ENCODE measurements around the gene PACRG.

The PACRG gene

DNA sequence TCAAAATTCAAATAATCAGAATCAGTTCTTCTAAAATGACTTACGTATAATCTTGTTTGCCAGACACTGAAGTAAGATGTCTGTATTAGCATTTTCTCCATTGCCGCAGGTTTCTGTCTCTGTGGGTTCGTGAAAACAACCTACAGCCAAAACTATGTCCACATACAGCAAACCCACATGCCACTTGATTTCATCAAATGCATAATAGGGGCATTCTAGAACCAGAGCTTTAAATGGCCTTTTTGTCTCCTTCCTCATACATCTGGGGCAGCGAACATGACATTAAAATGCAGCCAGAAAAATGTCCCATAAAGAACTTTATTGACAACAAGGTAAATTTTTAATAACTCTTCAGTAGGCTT is 596.5 kb downstream of the PACRG start:
- no peak for DNase-seq

DNA sequence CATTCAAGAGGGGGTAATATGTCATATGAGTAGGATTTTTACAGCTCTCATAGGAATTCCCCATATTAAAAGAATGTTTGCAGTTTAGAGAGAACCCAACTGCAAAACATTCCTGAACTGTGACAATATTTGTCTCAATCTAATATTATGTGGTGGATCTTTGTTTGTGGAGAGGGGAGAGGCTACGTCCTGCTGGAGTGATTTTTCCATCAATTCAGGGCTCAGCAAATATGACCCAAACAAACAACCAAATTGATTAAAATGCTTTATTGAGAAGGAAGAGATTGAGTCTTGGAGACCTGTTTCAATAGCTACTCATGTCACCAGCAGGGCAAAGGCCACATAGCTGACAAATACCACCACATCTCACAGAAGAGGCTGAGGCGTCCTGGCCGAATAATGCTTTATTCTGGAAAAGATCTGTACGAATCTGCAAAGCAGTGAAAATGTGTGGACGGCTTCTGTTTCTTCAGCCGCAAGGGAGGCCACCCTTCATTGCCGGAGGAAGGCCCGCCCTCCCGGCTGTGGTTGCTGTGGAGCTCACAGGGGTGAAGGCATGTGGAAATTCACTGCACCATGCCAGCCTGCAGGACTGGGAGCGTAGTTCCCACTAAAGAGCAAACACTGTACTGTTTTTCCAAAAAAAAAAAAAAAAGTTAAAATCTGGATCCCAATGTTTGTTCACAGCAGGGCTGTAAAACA is 597.1 kb downstream of the PACRG start:
- peak; percentile 25 for DNase-seq

DNA sequence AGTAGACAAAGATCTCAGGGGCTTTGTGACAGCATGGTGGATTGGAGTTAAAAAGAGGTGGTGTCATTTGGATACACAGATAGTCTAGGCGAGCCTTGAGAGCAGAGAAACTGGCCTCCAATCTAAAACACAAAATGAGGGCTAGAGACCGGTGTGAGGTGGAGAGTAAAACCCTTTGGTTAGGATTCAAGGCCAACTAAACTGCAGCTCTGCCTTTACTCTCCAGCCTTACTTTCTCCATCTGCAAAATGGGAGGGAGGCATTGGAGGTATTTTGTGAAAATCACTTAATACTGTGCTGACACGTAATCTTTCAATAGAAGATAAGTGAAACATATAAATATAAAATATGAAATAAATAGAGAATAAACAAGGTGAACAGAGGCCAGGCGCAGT is 597.6 kb downstream of the PACRG start:
- no peak for DNase-seq

DNA sequence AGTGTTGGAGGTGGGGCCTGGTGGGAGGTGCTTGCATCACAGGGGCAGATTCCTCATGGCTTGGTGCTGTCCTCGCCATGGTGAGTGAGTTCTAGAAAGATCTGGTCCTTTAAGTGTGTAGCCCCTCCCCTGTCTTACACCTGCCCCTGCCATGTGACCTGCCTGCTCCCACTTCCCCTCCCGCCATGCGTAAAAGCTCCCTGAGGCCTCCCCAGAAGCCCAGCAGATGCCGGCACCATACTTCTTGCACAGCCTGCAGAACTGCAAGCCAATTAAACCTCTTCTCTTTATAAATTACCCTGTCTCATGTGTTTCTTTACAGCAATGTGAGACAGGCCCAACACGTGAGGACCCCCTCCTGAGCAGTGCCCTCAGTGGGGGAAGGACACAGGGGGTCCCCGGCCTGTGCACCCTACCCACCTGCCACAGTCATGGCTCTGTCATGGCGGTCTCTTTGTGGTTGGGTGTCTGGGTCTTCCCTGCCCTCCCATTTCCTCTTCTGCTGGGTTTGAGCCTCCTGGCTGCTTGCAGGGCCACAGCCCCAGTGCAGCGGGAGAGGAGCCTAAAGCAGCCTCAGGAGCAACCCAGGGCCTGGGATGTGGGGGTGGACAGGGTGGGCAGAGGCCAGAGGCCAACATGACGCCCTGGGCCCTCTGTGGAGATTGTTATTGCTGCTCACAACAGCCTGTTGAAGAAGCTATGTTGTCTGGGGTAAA is 599.5 kb downstream of the PACRG start:
- DNase-seq, result no peak

DNA sequence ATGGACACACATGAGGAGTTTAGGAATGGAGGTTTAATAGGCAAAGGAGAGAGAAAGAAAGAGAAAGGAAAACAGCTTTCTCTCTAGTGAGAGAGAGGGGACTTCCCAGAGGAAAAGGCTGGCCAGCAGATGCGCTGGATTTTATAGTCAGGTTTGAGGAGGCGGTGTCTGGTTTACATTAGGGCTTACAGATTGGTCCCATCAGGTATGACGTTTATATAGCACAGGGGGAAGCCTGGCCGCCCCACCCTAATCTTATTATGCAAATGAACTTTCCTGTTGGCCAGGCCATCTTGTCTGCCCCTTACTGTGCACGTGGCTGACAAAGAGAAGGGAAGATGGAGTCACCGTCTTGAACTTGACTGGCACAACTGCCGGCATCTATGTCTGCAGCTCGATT is 600.1 kb downstream of the PACRG start:
- DNase-seq, result no peak

DNA sequence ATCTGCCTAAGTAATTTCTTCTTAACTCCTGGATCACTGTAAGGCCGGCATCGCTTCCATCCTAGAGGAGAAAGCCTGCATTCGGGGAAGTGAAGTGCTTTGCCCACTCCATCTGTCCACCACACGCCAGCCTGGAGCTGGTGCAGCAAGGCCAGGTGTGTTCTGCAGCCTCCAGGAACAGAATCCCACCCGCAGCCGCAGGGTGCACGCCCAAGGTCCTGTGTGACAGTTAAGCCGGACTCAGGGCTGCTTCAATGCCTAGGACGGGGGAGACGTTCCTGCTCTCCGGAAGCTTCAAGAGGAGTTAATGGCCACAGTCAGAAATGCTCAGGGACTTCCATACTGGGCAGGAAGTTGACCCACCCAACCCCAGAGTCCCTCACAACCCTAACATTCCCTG is 600.6 kb downstream of the PACRG start:
- no peak for DNase-seq

DNA sequence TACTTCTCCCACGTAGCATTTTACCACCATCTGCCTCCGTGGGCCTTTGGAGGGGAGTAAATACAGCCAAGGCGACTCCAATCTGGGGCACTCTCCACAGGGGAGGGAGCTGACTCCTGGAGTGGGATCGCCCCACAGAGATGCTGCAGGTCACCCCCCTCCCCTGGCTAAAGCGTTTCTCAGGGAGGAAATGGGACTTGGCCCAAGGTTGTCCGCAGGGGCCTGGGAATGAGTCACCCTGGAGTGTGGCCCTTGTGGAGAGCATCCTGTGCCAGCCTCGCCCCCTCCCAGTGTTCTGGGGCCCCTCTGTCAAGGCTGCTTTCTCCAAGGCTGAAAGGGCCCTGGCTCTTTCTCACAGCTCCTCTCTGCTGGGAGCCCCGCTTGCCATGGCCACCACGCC is 602.2 kb downstream of the PACRG start:
- no peak for DNase-seq

DNA sequence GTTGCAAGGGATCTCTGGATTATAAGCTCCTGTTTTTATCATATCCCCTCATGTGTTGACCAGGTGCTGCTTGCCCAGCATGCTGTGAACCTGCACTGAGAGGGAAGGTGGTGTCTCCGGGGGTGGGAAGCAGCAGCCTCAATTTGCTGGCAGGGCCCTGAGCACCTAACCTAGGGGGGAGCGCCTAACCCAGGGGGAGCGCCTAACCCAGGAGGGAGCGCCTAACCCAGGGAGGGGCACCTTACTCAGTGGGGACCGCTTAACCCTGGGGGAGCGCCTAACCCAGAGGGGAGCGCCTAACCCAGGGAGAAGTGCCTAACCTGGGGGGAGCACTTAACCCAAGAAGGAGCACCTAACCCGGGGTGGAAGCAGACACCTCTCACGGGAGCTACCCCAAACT is 603.5 kb downstream of the PACRG start:
- DNase-seq, result no peak

DNA sequence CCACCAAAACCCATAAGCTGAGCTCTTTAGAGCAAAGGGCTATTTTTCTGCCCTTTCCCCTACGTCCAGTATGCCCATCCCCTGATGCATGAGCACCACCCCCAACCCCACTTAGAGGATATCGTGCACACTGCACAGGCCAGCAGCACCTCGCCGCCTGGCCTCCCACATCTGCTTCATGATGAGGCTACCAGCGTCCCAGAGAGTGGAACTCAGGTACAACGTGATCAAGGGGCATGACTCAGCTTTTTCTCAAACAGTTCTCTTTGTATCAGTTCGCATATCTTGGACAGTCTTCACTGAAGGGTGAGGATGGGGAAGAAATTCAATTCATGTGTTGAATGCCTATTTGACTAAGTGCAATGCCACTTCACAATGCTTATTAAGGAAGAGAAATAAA is 604.8 kb downstream of the PACRG start:
- no peak for DNase-seq

DNA sequence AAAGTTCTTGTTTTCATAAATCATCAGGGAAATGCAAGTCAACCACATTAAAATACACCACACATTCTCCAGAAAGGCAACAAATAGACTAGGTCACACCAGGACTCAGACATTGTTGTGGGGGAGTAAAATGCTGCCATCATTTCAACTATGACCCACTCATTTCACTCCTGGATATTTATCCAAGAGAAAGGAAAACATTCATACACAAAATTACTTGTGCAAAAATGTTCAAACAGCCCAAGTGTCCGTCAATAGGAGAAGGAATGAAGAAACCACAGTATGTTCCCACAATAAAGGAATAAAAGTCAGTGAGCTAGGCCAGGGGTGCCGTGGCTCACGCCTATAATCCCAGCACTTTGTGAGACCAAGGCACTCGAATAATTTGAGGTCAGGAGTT is 605.3 kb downstream of the PACRG start:
- no peak for DNase-seq

DNA sequence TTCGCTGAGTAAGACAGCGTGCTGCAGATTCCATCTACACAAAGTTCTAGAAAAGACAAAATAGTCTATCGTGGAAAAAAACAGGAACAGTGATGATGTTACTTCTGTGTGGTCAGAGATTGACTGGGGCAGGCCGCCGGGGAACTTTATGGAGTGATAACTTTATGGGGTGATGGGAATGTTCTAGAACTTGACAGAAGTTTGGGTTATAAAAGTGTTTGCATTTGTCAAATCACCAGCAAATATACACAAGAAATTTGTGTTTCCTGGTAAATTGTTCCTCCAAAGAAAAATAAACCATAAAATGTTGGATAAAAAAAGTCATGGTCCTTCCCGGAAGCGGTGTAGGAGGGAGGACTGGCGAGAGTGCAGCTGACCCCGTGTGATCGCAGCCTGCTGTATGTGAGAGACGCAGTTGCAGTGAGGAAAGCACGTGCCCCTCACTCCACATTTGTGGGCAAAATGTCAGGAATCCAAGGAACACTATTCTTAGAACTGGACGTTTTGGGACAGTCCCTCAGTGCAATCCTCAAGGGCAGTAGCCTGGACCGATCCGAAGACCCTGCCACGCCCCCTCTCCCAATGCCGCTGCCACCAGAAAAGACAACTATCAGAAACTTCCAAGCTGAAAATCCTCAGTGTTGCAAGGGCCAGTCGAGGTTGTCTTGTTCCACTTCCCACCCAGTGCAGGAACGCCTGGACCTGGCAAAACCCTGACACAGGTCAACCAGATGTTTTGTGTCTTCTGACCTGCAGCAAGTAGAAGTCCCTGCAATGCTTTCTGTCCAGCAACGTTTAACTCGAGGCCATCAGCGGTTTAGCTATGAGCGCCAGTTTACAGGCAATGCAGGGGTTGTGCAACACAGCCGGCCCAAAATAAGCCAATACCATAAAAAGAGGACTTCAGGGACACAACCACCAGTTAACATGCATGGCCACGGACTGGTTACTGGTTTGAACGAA is 606.2 kb downstream of the PACRG start:
- DNase-seq, result no peak

DNA sequence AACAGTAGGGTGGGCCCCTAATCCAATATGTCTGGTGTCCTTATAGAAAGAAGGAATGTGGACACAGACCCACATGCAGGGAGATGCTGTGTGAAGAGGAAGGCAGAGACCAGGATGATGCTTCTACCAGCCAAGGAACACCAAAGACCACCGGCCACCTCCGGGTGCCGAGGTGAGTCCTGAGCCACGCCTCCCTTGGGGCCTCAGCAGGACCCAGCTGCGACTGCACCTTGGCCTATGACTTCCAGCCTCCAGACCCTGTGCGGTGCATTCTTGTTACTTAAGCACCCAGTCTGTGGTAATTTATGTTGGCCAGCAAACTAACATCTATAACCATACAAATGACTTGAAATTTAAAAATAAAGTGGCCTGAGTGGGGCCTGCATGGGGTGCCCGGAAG is 607.3 kb downstream of the PACRG start:
- DNase-seq, result no peak

DNA sequence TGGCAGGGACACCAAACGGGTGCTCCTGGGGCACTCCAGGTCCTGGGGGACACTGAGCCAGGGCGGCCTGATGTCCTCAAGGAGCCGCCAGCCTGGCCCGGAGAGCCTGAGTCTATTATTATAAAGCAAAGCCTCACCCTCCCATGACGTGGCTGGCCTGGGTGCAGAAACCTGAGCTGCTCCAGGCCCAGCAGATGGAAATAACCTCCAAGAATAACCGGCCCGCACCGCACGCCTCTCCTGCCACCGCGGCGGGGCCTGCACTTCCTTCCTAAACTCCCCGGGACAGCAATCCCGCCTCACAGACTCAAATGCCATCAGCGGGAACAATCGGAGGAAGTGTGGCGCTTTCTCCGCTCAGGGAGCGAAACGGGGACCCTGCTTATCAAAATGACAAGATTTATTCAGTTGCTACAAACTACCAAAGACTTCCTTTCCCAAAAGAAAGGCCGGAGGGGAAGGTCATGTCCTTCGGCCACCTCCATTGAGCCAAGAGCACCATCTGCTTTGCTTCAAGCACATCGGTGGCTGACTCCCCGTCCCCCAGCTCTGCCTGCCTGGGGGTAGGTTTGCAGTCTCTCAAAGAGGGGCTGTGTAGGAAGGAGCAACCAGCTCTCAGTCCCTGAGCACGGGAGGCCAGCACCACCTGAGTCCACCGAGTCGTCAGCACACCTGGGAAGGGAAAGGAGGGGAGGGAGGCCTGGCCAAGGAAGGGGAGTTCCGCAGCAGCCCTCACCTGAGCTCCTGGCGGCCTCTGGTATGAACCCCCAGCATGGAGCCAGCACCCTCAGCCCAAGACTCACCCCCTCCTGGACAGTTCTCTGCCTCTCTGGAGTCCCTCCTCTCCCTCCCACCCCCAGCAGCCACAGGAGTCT is 608.1 kb downstream of the PACRG start:
- no peak for DNase-seq

DNA sequence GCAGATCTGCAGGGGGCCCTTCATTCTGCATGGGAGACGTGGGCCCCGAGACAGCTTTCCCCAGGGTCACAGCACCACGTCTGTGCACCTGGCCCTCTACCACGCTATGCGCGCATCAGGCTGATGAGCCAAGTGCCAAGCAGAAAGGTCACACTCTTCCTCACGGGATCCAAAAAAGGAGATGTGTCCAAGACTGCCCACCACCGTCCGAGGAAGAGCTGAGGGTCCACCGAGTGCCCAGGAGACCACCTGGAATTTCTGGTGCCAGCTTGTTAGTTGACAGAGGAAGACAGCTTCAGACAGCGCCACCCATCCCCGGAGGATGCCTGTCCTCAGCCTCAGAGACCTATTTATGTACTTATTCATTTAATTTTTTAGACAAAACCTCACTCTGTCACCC is 609.2 kb downstream of the PACRG start:
- no peak for DNase-seq

DNA sequence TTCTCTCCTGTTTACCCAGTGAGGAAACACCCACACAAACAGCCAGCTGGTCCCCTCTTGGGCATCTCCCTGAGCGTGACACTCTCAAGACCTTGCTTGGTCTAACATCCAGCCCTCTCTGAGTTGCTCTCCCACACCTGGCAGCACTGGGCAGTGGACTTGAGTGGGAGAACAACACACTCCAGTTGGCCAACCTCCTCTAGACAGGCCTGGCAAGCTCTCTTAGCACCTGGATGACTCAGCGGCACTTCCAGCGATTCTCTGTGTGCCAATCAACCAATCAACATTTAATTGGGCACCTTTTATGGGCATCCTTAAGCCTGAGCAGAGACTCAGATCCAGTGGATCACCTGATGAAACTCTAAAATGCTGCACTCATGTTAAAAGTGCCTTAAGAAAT is 610.2 kb downstream of the PACRG start:
- no peak for DNase-seq

DNA sequence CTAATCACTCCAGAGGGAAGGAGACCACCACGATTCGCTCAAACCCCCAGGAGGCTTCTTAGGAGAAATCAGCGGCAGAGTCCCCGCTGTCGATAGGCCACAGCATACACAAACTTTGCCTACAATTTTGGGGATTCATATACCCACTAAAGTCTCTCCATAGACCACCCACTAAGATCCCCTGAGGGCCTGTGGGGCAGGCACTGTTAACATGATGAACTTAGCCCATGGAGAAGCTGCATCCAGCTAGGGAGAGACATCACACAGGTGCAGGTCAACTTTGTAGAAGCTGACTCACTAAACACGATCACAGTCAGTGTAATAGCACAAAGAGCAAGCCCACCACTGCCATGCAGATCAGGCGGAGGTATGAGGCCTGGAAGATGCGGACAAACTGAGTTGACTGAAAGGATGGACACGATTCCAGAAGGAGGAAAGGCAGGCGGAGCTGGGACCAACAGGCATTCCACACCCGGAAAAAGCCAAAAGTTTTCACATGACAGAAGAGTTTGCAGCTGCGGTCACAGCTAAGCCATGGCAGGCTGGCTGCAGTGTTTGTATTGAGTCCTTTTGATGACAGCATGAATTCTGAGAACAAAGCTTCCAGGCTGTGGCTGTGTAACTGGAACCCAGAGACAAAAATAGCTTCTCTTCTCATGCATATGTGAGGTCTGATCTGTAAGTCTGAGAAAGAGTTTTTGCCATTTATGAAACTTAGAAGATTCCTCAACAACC is 611.1 kb downstream of the PACRG start:
- DNase-seq, result no peak

DNA sequence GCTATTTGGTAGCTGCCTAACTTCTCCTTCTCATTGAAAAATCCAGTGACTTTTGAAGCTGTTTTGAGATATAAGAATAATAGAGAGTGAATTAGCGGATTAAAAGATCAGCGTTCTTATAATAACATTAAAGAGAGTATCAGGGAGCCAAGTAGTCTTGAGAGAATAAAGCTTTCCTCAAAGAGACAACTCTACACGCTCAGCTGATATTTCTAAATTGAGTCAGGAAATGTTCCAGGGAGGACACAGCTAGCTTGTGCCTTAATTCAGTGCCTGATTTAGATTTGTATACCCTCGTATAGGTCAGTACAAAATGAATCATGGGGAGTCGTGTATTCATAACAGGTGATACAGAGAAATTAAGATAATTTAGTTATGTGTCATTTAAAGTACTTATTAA is 611.7 kb downstream of the PACRG start:
- no peak for DNase-seq

DNA sequence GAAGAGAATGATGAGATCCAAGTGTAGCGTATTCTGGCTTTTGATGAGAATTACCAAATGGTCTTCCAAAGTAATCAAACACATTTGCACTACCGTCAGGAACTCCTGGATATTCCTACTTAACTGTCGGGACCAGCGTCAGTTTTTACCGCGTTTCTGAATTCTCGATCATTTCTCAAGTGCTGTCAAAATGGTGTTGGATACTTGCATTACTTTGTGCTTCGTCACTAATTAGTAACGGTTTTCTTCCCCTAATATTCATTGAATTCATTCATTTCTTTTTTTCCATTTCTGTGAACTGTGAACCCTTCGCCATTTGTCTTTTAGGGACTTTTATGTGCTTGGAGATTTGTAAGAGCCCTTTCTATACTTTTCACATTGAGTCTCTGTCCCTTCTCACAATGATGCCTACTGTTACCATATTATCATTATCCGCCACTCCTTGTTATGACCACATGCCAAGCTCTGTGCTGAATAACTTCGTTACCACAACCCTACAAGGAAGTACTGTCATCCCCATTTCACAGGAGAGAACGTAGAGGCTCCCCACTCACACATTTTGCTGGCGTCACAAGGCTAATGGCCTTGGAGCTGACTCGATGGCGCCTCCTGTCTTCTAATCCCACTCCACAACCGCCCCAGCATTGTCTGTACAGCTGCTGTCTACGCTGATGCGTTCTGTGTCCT is 612.6 kb downstream of the PACRG start:
- DNase-seq, result no peak

DNA sequence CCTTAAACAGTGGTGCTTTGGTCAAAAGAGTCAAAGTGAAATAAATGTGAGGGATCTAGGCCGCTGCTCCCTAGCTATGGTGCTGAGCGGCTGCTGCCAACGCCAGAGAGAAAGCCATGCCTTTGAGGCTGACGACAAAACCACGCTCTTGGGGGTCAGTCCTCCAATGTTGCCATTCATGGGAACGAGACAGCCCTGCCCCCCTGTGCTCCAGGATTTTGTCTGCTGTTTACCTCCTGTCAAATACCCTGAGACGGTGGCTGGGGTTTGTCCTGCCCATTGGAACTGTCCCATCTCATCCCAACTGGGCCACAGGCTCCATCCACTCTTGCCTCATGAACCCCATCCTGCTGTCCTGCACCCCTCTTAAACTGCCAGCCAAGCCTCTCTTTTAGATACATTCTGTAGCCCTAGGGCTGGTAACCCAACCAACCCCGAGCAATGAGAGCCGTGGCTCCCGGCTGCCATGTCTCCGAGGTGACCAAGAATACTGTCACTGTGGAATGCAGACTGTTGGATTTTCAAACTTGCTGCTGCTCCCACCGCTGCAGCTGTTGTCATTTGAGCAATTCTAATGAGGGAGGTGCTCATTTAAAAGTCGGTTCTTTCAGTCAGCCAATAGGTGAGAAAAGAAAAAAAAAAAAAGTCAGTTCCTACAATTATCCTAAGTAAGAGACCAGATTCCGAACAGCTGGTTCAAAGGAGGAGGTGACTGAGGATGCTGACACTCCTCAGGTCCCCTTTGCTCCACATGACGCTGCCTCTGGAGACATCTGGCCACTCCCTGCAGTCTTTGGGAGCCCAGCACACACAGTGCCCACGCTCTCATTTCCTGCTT is 613.7 kb downstream of the PACRG start:
- no peak for DNase-seq

Measured in T1000 (cell line).